Endothelial cell of umbilical vein (primary cell): ENCODE data around the gene USP43. TPM values are rescaled to one million over a fixed set of nuclear protein-coding genes. Genes with fewer than 3 reads are reported as not detected.

Experiments used
- BruUV-seq: library from RNA; stranded (reverse); fragments of 400-500 nt; replicated peaks from 2 replicates; lab custom pipeline; 2021; lab: Mats Ljungman, UMichigan
- CTCF ChIA-PET: fragments of 300-600, 350-600 bp; sonication (Branson Sonifier 250); formaldehyde crosslinking; loops from one replicate; lab custom pipeline; 2021; ENCODE audit warnings: antibody characterized with exemption, inconsistent platforms; lab: Charles Lee
- POLR2A ChIA-PET: fragments of 300-600, 350-600 bp; sonication (Branson Sonifier 250); formaldehyde crosslinking; loops from one replicate; lab custom pipeline; 2021; ENCODE audit warnings: antibody characterized with exemption, inconsistent platforms; lab: Charles Lee
- DNase-seq: peaks from one replicate; pipeline ENCODE4 v3.0.0-alpha.2; 2011; ENCODE audit warnings: low read depth, low spot score
- FAIRE-seq: peaks from 2 replicates; lab custom pipeline; 2011; peaks lifted over from hg19 to GRCh38; lab: Jason Lieb, UNC
- H2AFZ ChIP-seq: 2 replicates; pipeline ENCODE4 v1.6.0; 2012; ENCODE audit warnings: low read depth, low read length, control low read depth, inconsistent platforms
- H3K27ac ChIP-seq: 2 replicates; pipeline ENCODE4 v1.5.1; 2011; ENCODE audit warnings: low read depth, mild to moderate bottlenecking, control low read depth, low read length, moderate library complexity; ENCODE audit not compliant: insufficient read depth
- H3K27me3 ChIP-seq, 2 experiments: 2 replicates each; pipeline versions ENCODE4 v1.6.0 to v1.6.1; 2011; ENCODE audit warnings: low read length in 2 of 2, mixed read lengths in 1 of 2; ENCODE audit not compliant: control insufficient read depth in 2 of 2, insufficient read depth in 2 of 2
- H3K36me3 ChIP-seq, 2 experiments: 2 replicates in 1 of 2; 3 replicates in 1 of 2; pipeline ENCODE4 v1.5.1; 2011; ENCODE audit warnings: low read length in 2 of 2, mild to moderate bottlenecking in 1 of 2, moderate library complexity in 1 of 2; ENCODE audit not compliant: control insufficient read depth in 2 of 2, insufficient read depth in 2 of 2; ENCODE audit errors: extremely low read depth in 1 of 2
- H3K4me1 ChIP-seq: 3 replicates; pipeline ENCODE4 v1.5.1; 2011; ENCODE audit warnings: mild to moderate bottlenecking, low read length; ENCODE audit not compliant: control insufficient read depth, insufficient read depth; ENCODE audit errors: extremely low read depth
- H3K4me2 ChIP-seq: 2 replicates; pipeline ENCODE4 v1.6.1; 2011; ENCODE audit warnings: low read length, control low read depth, mixed read lengths; ENCODE audit not compliant: insufficient read depth
- H3K4me3 ChIP-seq, 3 experiments: fragments of 200-600 bp in 1 of 3; sonication (generic), shearing (Covaris generic) in 1 of 3; replicated peaks in 1 of 3; 2 replicates each; pipeline ENCODE4 v1.5.1; 2011 to 2016; ENCODE audit warnings: control low read depth in 3 of 3, low read length in 3 of 3, mild to moderate bottlenecking in 2 of 3, inconsistent platforms in 1 of 3, low read depth in 1 of 3, moderate library complexity in 1 of 3; ENCODE audit not compliant: insufficient read depth in 1 of 3
- H3K79me2 ChIP-seq: 2 replicates; pipeline ENCODE4 v1.6.0; 2012; ENCODE audit warnings: low read length, inconsistent platforms; ENCODE audit not compliant: control insufficient read depth, insufficient read depth
- H3K9ac ChIP-seq: replicated peaks from 2 replicates; pipeline ENCODE3; 2011; ENCODE audit warnings: low read length, control low read depth; ENCODE audit not compliant: insufficient read depth; ENCODE audit errors: extremely low read depth
- H3K9me1 ChIP-seq: replicated peaks from 3 replicates; pipeline ENCODE4 v1.6.0; 2011; ENCODE audit warnings: mild to moderate bottlenecking, low read length; ENCODE audit not compliant: control insufficient read depth, insufficient read depth; ENCODE audit errors: extremely low read depth
- H3K9me3 ChIP-seq: replicated peaks from 2 replicates; pipeline ENCODE4 v1.5.1; 2012; ENCODE audit warnings: low read length, inconsistent platforms; ENCODE audit not compliant: control insufficient read depth, insufficient read depth
- H4K20me1 ChIP-seq: replicated peaks from 2 replicates; pipeline ENCODE3; 2011; ENCODE audit warnings: mild to moderate bottlenecking, low read length; ENCODE audit not compliant: control insufficient read depth, insufficient read depth; ENCODE audit errors: extremely low read depth
- GATA2 ChIP-seq: IDR thresholded peaks from 2 replicates; pipeline ENCODE4 v1.7.0; 2011; ENCODE audit warnings: low read depth, mild to moderate bottlenecking, moderate library complexity, mixed read lengths, low read length; ENCODE audit not compliant: insufficient read length, insufficient read depth
- JUN ChIP-seq: IDR thresholded peaks from 2 replicates; pipeline ENCODE4 v1.6.1; 2011; ENCODE audit warnings: borderline replicate concordance, low read depth; ENCODE audit not compliant: insufficient read length, insufficient read depth
- POLR2AphosphoS5 ChIP-seq: IDR thresholded peaks from 2 replicates; pipeline ENCODE4 v1.6.1; 2012; ENCODE audit warnings: low read depth, mild to moderate bottlenecking, control low read depth, low read length, moderate library complexity; ENCODE audit not compliant: insufficient read depth
- dilution Hi-C: fragments of 300-500 bp; cut with MboI; formaldehyde crosslinking; loops from one replicate; pipeline ENCODE4 v1.15.0; 2019; ENCODE audit warnings: low sequenced_read_pairs; ENCODE audit not compliant: extremely low pct_ligation_motif_present
- intact Hi-C: fragments of 100-400 bp; cut with micrococcal nuclease; formaldehyde crosslinking; loops from one replicate; pipeline ENCODE4 v1.10.0; 2022
- polyA plus RNA-seq, 4 experiments: library from polyadenylated mRNA; depleted of rRNA in 3 of 4; stranded (reverse) in 3 of 4; unstranded in 1 of 4; fragments of >200 nt; gene quantifications; 2 replicates each; pipeline versions ENCODE4 v1.2.1 to v1.2.3, GENCODE V29; 2011 to 2012; ENCODE audit warnings: missing spikeins in 1 of 4
- total RNA-seq: library from RNA; stranded (reverse); gene quantifications from 2 replicates; pipeline ENCODE4 v1.2.3, GENCODE V29; 2021
- TF ChIP-seq, protein P1 (sequence below): IDR thresholded peaks from 2 replicates; pipeline ENCODE4 v1.6.1; 2011; ENCODE audit not compliant: insufficient read depth, insufficient read length
- TF ChIP-seq, protein P2 (sequence below), 2 donors: IDR thresholded peaks; 1 replicate in 1 of 2; 2 replicates in 1 of 2; pipeline ENCODE4 v1.5.1; 2011; ENCODE audit warnings: low read length in 2 of 2, mild to moderate bottlenecking in 2 of 2, moderate library complexity in 2 of 2, control low read depth in 1 of 2, inconsistent platforms in 1 of 2, low read depth in 1 of 2; ENCODE audit not compliant: insufficient read depth in 1 of 2; ENCODE audit errors: extremely low read depth in 1 of 2

Gene USP43
- total and polyA plus RNA-seq, 2 donors (not counting 3 experiments of a cell fraction or from before 2014, with no cell fraction given) = 0.01 TPM; not detected in 1

DNA sequence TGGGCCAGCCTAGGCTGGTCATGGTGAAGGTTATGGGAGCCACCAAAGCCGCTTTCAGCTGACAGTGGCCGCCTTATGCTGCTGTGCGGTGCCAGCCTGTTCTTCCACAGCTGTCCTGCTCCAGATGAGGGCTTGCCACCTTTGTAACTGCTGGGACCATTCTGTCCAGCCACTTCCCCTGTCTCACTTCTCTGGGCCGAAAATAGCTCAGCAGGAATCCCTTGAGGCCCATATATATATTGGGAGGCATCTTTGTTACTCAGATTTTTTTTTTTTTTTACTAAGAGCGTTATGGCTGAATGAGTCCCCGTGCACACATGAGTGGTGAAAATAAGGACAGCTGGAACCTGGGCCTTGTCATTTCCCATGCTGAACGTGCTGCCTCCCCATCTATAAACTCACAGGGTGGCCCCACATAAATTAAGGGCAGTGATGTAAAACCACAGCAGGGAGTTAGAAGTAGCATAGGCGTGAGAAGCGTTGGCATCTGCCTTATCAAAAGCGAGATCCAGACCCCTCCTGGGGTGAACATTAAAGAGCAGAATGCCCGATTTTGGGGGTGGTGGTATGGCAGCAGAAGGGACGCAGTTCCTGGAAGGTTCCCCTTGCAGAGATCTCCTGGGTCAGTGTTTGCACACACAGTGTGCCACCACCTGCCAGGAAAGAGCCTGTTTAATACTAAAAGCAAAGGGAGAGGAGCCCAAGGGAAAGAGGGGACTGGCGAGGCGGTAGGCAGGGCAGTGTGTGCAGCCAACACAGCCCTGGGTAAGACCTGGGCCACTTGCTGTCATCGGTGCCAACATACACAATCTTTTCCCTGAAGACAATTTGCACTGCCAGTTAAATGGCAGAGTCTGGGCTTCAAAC lies 57.8 kb downstream of the USP43 start:
- H3K4me2 ChIP-seq = no peak overlapping the region
- no peaks in the 10 kb centered on the region for H3K4me1 ChIP-seq
- no peaks in the 10 kb centered on the region for H3K9me1 ChIP-seq
- no peak overlapping the region for H3K4me3 ChIP-seq
- intact Hi-C loops (no loop called here), dilution Hi-C loops (no loop called here)
- H3K27ac ChIP-seq = no peak overlapping the region
- H3K9me3 ChIP-seq = no peaks in the 10 kb centered on the region
- H2AFZ ChIP-seq = no peak overlapping the region
- no peaks in the 10 kb centered on the region for H3K79me2 ChIP-seq
- H3K36me3 ChIP-seq = no peaks in the 10 kb centered on the region
- H3K9ac ChIP-seq = no peak overlapping the region
- no peaks in the 10 kb centered on the region for H4K20me1 ChIP-seq
- DNase-seq = no peak
- ChIA-PET CTCF (no interaction called here), POLR2A (no interaction called here)
- no peak for FAIRE-seq
- no peak for TF ChIP-seq JUN
- BruUV-seq = no TSS peak
- H3K27me3 ChIP-seq = no peaks in the 10 kb centered on the region

DNA sequence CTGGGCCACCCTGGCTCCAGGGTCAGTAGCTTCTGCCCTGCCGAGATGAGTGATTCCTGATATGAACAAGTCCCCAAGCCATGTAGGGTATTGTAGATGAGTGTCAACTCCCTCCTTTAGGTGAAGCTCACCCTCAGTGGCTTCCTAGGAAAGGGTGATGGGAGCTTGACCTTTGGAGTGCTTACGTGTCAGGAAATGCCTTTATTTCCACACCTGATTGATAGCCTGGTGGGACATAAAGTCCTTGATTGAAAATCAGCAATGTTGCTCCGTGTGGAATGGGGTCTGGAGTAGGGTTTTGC lies 58.4 kb downstream of the USP43 start:
- H4K20me1 ChIP-seq = no peaks in the 10 kb centered on the region
- TF ChIP-seq POLR2AphosphoS5 (no peak), GATA2 (no peak), JUN (no peak)
- TF ChIP-seq, protein P1, sequence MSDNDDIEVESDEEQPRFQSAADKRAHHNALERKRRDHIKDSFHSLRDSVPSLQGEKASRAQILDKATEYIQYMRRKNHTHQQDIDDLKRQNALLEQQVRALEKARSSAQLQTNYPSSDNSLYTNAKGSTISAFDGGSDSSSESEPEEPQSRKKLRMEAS = no peak
- TF ChIP-seq, protein P2, sequence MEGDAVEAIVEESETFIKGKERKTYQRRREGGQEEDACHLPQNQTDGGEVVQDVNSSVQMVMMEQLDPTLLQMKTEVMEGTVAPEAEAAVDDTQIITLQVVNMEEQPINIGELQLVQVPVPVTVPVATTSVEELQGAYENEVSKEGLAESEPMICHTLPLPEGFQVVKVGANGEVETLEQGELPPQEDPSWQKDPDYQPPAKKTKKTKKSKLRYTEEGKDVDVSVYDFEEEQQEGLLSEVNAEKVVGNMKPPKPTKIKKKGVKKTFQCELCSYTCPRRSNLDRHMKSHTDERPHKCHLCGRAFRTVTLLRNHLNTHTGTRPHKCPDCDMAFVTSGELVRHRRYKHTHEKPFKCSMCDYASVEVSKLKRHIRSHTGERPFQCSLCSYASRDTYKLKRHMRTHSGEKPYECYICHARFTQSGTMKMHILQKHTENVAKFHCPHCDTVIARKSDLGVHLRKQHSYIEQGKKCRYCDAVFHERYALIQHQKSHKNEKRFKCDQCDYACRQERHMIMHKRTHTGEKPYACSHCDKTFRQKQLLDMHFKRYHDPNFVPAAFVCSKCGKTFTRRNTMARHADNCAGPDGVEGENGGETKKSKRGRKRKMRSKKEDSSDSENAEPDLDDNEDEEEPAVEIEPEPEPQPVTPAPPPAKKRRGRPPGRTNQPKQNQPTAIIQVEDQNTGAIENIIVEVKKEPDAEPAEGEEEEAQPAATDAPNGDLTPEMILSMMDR (IDR thresholded peaks at IDR 0.05; ENCODE audit: extremely low read depth in 1 of 2, insufficient read depth in 1 of 2, low read depth in 1 of 2, low read length in 2 of 2) = no peak
- H3K4me1 ChIP-seq = no peaks in the 10 kb centered on the region
- no peaks in the 10 kb centered on the region for H3K9me1 ChIP-seq
- DNase-seq (no peak), FAIRE-seq (no peak)
- no peaks in the 10 kb centered on the region for H3K36me3 ChIP-seq
- H3K4me3 ChIP-seq = no peak overlapping the region
- ChIA-PET POLR2A (no interaction called here), CTCF (no interaction called here)
- H3K79me2 ChIP-seq = no peaks in the 10 kb centered on the region
- H3K4me2 ChIP-seq = no peak overlapping the region
- H3K9me3 ChIP-seq = no peaks in the 10 kb centered on the region
- BruUV-seq = no TSS peak
- no peak overlapping the region for H3K9ac ChIP-seq
- no peak overlapping the region for H3K27ac ChIP-seq
- H2AFZ ChIP-seq = no peak overlapping the region
- intact Hi-C loops (no loop called here), dilution Hi-C loops (no loop called here)
- no peaks in the 10 kb centered on the region for H3K27me3 ChIP-seq
